Adrenal gland (tissue), 12 donors: ENCODE results near the gene MRFAP1. TPM values are rescaled to one million over a fixed set of nuclear protein-coding genes. Genes with fewer than 3 reads are reported as not detected.
A peak's percentile ranks its signal among the peaks of the same experiment; 100 is the strongest.

Experiments used
- DNase-seq, 7 donors: peaks; one replicate each; pipeline ENCODE4 v3.0.0-alpha.2; 2019 to 2020
- H3K27ac ChIP-seq, 5 donors: fragments of 200-600 bp; sonication (generic) in 4 of 5; 1 replicate in 3 of 5; 2 replicates in 2 of 5; pipeline versions ENCODE4 v1.5.1 to v1.8.0; 2016 to 2020; ENCODE audit warnings: mild to moderate bottlenecking in 1 of 5
- H3K27me3 ChIP-seq: fragments of 200-600 bp; 2 replicates; pipeline ENCODE4 v1.8.0; 2021
- H3K36me3 ChIP-seq, 2 donors: fragments of 200-600 bp; replicated peaks in 1 of 2; 1 replicate in 1 of 2; 2 replicates in 1 of 2; pipeline versions ENCODE4 v1.5.1 to v1.8.0; 2018 to 2022
- H3K4me1 ChIP-seq, 2 donors: fragments of 200-600 bp; replicated peaks in 1 of 2; 1 replicate in 1 of 2; 2 replicates in 1 of 2; pipeline versions ENCODE4 v1.5.1 to v1.8.0; 2018 to 2021
- H3K4me3 ChIP-seq, 4 donors: fragments of 200-600 bp; sonication (generic) in 3 of 4; one replicate each; pipeline ENCODE4 v1.5.1; 2016 to 2018
- H3K9me3 ChIP-seq, 3 donors: fragments of 200-600 bp; sonication (generic) in 1 of 3; replicated peaks in 1 of 3; 1 replicate in 2 of 3; 2 replicates in 1 of 3; pipeline versions ENCODE4 v1.5.1 to v1.8.0; 2016 to 2021
- CTCF ChIP-seq, 6 experiments: fragments of 450-650 bp in 4 of 6; fragments of 200-600 bp in 2 of 6; sonication (generic) in 1 of 6; IDR thresholded peaks; 1 replicate in 5 of 6; 2 replicates in 1 of 6; pipeline versions ENCODE4 v1.5.1 to v1.8.0; 2016 to 2021; ENCODE audit warnings: antibody characterized with exemption in 6 of 6, mild to moderate bottlenecking in 2 of 6, moderate library complexity in 1 of 6
- POLR2A ChIP-seq, 2 donors: fragments of 450-650 bp; IDR thresholded peaks; one replicate each; pipeline ENCODE4 v1.6.1; 2017; ENCODE audit warnings: antibody characterized with exemption in 2 of 2, mild to moderate bottlenecking in 2 of 2, moderate library complexity in 1 of 2
- WGBS, 4 donors: extraction: QIAGEN DNeasy Blood & Tissue Kit in 2 of 4; methylation state at CpG; one replicate each; pipeline versions ENCODE4 v1.1.5 to v1.1.7; 2013 to 2017; 5-methylcytosine and 5-hydroxymethylcytosine counted together
- intact Hi-C, 2 donors: fragments of 100-400 bp; cut with DNase I; formaldehyde crosslinking; loops; one replicate each; pipeline versions ENCODE4 v1.14.1 to v1.15.0; 2022 to 2023
- polyA plus RNA-seq, 3 donors: library from polyadenylated mRNA; stranded (reverse); fragments of 200-250 nt in 2 of 3; fragments of 350-450 nt in 1 of 3; fragmentation: Illumina TruSeq in 1 of 3; extraction: RNeasy Lipid Tissue Mini Kit (QIAGEN cat#74804) in 1 of 3; gene quantifications; one replicate each; pipeline ENCODE4 v1.2.3, GENCODE V29; 2013 to 2014
- total RNA-seq, 9 donors: library from RNA; depleted of rRNA in 4 of 9; stranded (reverse); fragments of >200 nt in 4 of 9; fragments of 120-200 nt in 1 of 9; fragmentation: NEBNext Ultra II Directional in 1 of 9; extraction: Animal tissue kit (Norgen Biotek cat#: 25700) in 1 of 9; gene quantifications; one replicate each; pipeline versions ENCODE4 v1.1.0 to v1.2.4, GENCODE V29; 2013 to 2023
- donor health status: healthy with polysubstance abuse.
- donor health status: Bipolar disorder and iron deficiency.
- donor health status: DM: yes; HTN: yes; CAD: no.
- donor health status: DM: no; HTN: no; CAD: no.
- donor health status: DM: no; HTN: no; CAD: no.
- donor health status: DM: yes; HTN: yes; CAD: no.

MRFAP1 gene
- total and polyA plus RNA-seq, 12 donors, result 161 to 618 (median 329) TPM

- peaks cover 0 to 27% of the 10 kb centered on the region in 2 donors for H3K36me3 ChIP-seq
- H3K27ac ChIP-seq, result no peak overlapping the region
- H3K9me3 ChIP-seq, result peaks cover 0 to 3% (median 0%) of the 10 kb centered on the region in 3 donors
- DNase-seq, result no peak
- intact Hi-C loops, result no loop called here
- no peaks in the 10 kb centered on the region for H3K4me1 ChIP-seq
- 90 to 96% (median 92%) methylated on average over 6 to 10 of the region's 10 CpGs for WGBS, 4 donors
- H3K27me3 ChIP-seq, result no peaks in the 10 kb centered on the region
- TF ChIP-seq CTCF (IDR thresholded peaks at IDR 0.05), result no peak
- TF ChIP-seq POLR2A (IDR thresholded peaks at IDR 0.05), result no peak
- no peak overlapping the region for H3K4me3 ChIP-seq
Observed at GRCh38 chr4:6606465-6607235, 33.8 kb upstream of the MRFAP1 start.

GRCh38 chr4:6607368-6608055, 33.0 kb upstream of the MRFAP1 start:
- Histone ChIP-seq H3K27me3 (no peaks in the 10 kb centered on the region), H3K4me3 (no peak overlapping the region), H3K36me3 (peaks cover 0 to 24% of the 10 kb centered on the region in 2 donors), H3K4me1 (no peaks in the 10 kb centered on the region), H3K9me3 (peaks cover 0 to 3% (median 0%) of the 10 kb centered on the region in 3 donors), H3K27ac (no peak overlapping the region)
- intact Hi-C loops, result no loop called here
- no peak for DNase-seq
- 93 to 95% (median 94%) methylated on average over 13 of the region's 13 CpGs for WGBS, 4 donors
- no peak for TF ChIP-seq POLR2A (IDR thresholded peaks at IDR 0.05)
- TF ChIP-seq CTCF (IDR thresholded peaks at IDR 0.05), result no peak

DNA sequence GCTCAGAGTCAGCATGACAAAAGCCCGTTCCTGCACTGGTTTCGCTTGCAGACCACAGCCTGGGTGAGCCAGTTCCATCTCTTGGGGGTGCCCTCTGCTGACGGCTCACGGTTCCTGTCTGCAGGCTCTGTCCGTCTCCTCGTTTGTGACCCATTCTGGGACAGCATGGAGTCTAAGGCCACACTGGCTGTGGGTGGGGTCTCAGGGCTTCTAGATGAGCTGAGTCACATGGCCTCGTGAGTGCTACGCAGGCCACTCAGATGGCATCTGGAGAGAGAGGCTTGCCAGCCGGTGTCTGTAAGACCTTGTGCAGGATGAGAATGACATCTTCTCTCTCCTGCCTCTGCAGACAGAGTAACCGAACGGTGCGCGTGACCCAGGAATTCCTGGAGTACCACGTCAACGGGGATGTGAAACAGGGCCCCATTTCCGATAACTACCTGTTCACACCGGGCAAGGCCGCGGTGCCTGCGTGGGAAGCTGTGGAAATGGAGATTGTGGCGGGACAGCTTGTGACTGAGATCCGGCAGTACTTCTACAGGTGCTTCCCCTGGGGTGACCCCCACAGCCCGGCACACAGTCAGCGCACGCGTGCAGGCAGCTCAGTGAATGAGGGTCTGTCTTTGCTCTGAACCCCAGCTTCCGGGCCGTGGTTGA, 31.6 kb upstream of the MRFAP1 start:
- TF ChIP-seq CTCF (IDR thresholded peaks at IDR 0.05) (no peak), POLR2A (IDR thresholded peaks at IDR 0.05) (peak in 1 of 2 donors; percentile 50)
- Histone ChIP-seq H3K27ac (peak overlapping the region in 1 of 5 donors; percentile 38), H3K36me3 (peaks cover 0 to 24% of the 10 kb centered on the region in 2 donors), H3K4me1 (no peaks in the 10 kb centered on the region), H3K27me3 (no peaks in the 10 kb centered on the region), H3K4me3 (no peak overlapping the region), H3K9me3 (peaks cover 0 to 3% (median 0%) of the 10 kb centered on the region in 3 donors)
- WGBS, 4 donors, result 54 to 82% (median 67%) methylated on average over 13 to 28 of the region's 28 CpGs
- DNase-seq, result peak; percentile 65 to 92 (median 90)
- intact Hi-C loops, result no loop called here
